Femur (tissue), 1 donor: ENCODE measurements around the gene YPEL3.

Experiments
- DNase-seq: peaks from one replicate; pipeline ENCODE4 v3.0.0-alpha.2; 2017

The YPEL3 gene

DNA sequence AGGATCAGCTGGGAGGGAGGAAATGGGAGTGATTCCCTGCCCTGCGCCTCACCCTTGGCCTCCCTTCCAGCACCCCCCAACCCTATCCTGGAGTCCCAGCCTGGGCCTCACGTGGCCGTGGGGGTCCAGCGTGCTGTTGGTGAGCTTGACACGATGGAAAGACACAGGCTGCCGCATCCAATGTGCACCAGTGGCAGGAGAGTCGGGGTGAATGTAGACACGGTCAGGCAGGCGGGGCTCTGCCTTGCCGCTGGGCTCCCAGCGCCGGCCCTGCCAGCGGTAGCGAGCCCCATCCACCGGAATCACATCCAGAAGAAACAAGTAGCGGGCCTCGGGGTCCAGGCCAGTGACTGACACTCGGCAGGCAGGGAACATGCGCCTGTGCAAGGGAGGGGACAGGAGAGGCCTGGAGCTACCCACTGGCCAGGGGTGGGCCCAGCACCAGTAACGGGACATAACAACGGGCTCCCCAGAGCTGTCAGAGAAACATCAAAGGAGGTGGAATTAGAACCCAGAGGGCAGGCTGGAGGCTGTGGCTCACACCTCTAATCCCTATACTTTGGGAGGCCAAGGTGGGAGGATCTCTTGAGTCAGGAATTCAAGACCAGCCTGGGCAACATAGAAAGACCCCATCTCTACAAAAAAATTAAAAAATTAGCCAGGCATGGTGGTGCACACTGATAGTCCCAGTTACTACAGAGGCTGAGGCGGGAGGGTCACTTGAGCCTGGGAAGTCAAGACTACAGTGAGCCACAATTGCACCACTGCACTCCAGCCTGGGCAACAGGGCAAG, 7.0 kb downstream of the YPEL3 start:
- DNase-seq: no peak

DNA sequence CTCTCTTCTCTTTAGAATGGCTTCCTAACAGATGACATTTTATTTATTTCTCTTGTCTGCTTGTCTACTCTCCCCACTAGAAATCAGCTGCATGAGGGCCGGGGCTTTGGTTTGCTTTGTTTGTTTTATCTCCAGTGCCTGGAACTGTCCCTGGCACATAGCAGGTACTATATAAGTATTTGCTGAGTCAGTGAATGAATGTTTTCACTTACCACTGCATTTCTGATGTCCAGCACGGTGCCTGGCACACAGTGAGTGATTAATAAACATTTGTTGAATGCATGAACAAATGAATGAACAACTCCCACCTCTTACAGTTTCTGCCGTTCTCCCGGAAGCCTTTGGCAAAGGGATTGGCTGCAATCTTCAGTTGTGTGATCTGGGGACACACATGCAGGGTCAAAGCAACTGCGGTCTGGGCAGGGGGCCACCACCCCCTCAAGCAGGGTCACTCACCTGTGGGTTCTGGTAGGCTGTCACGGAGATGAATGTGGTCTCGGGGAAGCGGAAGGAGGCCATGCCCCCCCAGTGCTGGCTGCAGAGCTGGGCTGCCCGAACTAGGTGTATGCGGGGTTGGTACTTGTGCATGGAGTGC, 7.7 kb downstream of the YPEL3 start:
- no peak for DNase-seq

DNA sequence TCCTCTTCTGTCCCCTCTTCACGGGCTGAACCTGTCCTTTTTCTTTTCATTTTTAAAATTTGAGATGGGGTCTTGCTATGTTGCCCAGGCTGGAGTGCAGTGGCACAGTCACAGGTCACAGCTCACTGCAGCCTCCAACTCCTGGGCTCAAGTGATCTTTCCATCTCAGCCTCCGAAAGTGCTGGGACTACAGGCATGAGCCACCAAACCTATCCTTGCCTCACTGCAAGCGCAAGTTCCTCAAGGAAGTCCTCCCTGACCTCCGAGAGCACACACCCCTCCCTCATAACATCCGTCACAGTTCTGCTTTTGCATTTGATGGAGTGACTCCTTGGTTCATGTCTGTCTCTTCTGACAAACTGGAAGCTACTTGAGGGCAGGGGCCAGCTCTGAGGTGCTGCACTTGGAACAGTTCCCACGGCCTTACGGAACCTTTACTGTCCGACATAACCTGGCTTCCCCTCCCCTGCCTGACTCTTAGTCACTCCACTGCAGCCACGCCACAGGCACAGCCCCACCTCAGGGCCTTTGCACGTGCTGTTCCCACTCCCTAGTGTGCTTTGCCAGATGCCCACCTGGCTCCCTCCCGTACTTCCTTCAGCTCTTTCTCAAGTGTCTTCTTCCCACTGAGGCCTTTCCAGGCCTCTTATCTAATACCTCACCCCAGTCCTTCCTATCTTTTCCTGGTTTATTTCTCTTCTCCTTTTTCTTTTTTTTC, 8.7 kb downstream of the YPEL3 start:
- DNase-seq: no peak

DNA sequence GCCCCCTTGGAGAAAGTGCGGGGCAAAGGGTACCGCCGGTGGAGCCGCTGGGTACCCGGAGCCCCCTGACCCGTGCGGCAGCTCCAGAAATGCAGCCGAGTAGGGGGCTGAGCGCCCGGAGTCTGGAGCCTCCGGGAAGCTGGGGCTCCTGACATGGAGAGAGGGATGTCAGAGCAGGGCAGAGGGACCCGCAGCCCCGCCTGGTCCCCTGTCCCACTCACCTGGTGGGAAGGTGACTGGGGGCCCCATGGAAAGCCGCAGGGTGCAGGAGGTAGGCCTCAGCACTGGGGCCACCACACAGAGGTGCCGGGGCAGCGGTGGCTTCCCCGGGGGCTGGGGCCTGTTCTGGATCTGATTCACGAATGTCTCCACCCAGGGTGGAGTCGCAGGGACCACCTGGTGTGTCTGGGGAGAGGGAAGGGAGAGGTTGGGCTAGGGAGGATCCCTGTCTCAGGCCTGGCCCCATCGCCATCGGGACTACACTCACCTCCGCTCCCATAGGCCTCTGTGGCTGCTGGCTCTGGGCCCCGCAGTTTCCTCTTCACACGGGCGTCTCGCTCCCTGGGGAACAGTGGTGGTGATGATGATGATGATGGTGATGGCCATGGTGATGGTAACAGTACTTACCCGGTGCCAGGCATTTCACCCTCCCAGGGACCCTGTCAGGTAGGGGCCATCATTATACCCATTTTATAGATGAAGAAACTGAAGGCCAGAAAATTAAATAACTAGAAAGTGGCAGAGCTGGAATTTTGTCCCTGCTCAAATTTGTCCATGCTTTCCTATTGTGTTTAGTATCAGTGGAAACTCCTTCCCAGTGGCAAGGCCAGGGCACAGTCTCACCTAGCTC, 9.5 kb downstream of the YPEL3 start:
- DNase-seq: no peak

DNA sequence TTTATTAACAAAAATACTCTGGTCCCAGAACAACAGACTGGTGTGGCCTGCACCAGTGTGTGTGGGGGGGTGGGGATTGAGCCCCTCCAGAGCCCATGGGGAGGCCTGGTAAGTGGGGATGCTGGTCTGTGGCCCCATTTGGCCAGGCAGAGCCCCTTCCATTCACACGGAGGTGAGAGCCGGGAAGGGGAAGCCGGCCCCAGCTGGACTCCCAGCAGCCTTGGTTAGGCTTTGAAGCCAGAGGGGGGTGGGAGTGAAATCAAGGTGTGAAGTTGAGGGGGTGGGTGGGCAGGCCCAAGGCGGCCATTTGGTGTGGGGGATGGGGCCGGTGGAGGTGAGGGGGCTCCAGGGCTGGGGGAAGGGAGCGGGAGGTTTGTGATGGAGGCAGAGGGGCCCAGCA, 10.2 kb downstream of the YPEL3 start:
- DNase-seq: no peak

DNA sequence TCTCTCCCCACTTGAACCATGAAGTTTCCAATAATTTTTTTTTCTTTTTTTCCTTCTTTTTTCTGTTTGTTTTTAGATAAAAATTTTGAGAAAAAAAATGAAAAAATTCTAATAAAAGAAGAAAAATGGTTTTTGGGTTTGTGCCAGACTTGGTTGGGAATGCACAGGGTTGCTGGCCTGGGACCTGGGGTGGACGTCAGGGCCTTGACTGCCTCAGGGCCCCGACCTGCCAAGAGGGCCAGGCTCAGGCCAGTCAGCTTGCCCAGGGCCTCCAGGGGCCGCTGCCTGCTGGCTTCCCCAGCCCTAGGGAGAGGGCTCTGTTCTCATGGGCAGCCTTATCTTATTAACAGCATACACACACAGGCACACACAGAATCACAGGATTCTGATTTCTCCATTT, 10.8 kb downstream of the YPEL3 start:
- no peak for DNase-seq

DNA sequence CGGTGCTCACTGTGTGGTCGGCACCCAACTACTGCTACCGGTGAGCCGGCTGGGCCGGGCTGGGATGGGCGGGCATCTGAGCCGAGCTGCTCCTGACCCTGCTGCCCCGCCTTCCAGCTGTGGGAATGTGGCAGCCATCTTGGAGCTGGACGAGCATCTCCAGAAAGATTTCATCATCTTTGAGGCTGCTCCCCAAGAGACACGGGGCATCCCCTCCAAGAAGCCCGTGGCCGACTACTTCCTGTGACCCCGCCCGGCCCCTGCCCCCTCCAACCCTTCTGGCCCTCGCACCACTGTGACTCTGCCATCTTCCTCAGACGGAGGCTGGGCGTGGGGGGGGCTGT, 11.2 kb downstream of the YPEL3 start:
- DNase-seq: no peak

DNA sequence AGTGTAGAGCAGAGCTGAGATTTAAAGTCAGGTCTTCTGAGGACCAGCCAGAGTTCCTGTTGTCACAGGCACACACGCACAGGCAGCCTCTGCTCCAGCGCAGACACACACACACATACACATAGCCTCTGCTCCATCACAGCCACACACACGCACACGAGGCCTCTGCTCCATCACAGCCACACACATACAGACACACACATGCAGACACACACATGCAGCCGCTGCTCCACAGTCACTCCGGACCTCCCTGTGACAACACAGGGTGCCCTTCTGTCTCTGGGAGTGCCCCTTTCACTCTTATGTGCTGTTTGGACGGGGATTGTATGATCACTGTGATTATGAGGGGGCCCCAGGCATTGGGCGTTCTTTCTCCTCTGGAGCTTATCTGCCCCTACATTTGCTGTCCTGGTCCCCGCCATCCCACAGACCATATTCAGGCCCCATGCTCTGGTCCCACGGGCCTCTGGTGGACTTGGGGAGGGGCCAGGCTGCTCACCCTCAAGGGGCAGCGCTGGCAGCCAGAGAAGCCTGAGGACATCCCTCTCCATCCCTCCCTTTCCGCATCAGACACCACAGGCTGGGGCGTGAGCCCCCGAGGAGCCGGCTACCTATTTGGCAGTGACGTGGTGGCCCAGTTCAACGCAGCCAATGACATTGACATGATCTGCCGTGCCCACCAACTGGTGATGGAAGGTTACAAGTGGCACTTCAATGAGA, 11.8 kb downstream of the YPEL3 start:
- no peak for DNase-seq

DNA sequence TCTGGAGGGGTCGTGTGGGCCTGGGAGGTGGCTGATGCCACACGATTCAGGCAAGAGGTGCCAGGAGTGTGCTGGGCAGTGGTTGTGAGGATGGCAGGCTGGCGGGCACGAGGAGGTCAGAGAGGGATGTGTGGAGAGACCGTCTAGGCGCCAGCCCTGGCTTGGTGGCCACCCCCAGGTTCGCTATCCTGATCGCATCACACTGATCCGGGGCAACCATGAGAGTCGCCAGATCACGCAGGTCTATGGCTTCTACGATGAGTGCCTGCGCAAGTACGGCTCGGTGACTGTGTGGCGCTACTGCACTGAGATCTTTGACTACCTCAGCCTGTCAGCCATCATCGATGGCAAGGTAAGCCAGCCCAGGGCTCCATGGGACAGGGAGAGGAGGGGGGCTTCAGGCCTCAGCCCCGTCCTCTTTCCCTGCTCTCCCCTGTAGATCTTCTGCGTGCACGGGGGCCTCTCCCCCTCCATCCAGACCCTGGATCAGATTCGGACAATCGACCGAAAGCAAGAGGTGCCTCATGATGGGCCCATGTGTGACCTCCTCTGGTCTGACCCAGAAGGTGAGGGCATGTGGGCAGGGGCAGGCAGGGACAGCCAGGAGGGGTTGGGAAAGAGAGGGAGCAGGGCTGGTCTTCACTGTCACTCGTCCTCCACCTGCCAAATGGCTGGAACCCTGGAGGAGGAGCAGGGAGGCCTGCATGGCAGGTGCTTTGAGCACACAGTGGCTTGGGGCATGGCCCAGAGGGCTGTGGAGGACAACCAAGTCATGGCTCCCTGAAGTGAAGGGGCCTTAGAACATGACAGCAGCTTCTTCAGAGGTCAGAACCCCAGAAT, 12.6 kb downstream of the YPEL3 start:
- no peak for DNase-seq

DNA sequence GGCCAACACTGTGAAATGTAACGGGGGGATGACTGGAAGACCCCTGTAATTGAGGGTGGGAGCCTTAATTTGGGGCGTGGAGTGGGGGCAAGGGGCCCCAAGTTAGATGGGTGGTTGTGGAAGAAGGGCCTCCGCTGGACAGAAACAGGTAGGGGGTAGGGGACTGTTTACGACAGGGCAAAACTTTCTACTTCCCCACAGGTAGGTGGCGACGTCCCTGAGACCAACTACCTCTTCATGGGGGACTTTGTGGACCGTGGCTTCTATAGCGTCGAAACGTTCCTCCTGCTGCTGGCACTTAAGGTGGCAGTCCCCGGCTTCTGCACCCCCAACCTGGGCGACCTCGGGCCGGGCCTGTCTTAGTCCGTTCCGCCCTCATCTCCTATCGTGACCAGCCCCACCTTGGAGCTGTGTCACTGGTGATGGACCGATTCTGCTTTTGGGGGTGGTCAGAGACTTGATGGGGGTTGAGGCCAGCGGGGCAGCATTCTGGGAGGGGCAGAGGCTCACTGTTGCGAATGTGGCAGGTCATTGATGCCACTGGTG, 13.4 kb downstream of the YPEL3 start:
- DNase-seq: no peak

DNA sequence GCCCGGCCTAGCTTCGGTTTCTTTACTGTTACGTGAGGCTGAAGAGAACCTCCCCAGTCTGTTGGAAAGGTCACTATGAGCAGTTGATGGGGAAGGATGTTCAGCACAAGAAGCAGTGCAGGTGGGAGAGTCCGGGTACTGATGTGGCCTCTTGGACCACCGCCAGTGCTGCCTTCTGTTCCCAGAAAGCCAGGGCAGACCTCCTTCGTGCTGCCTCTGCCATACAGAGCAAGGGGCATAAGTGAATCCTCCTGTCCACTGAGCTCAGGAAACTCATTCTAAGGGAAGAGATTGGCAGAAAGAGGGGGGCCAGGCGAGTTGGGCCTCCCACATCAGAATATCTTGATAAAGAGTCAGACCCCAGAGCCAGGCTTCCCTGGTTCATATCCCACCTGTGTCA, 16.5 kb downstream of the YPEL3 start:
- no peak for DNase-seq

DNA sequence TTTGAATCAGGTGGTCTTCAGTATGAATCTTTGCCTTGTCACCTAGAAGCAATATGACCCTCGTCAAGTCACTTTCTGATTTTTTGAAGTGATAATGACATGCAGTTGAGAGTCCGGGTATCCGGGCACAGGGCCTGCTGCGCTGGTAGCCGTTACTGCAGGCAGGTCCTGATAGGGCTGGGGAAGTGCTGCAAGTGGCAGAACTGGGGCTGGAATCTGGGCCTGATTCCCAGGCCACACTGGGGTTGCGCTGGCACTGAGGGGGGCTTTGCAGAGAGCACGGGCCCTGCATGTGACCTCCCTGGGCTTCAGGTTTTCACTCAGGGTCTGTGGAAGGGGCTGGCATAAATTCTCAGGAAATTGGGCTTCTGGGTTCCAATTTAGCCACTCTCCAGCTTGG, 17.3 kb downstream of the YPEL3 start:
- DNase-seq: no peak

DNA sequence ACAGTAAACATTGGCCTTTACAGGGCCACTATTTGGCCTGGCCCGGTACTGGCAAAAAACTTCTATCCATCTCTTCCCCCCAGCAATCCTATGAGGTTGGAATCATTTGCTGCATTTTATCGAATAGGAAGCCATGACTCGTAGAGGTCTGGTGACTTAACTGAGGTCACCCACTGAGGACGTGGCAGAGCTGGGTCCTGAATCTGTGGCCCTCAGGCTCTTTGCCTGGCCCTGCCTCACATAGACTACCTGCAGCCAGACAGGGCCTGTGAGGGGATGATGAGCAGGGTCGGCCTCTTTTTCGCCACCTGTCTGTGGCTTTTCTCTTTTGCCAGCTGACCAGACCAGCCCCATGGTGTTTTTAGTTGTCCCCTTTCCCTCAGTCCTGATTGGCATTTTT, 18.4 kb downstream of the YPEL3 start:
- no peak for DNase-seq

DNA sequence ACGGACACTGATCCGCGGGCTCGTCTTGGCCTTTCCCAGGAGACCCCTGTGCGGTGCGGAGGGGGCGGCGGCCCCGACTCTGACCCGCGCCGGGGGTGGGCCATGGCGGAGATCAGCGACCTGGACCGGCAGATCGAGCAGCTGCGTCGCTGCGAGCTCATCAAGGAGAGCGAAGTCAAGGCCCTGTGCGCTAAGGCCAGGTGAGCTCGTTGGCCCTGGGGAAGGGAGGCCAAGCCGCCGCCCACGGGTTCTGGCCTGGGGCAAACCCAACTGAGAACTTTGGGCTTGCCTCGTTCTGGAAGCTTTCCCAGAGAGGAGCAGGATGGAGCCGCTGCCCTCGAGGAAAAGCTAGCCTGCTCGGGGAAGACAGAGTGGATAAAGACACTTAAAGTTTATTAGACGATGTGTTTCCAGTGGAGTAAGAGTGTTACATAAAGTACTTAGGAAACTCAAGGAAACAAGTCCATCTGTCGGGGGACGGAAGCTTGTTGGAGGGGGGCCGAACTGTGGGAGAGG, 19.7 kb downstream of the YPEL3 start:
- no peak for DNase-seq

DNA sequence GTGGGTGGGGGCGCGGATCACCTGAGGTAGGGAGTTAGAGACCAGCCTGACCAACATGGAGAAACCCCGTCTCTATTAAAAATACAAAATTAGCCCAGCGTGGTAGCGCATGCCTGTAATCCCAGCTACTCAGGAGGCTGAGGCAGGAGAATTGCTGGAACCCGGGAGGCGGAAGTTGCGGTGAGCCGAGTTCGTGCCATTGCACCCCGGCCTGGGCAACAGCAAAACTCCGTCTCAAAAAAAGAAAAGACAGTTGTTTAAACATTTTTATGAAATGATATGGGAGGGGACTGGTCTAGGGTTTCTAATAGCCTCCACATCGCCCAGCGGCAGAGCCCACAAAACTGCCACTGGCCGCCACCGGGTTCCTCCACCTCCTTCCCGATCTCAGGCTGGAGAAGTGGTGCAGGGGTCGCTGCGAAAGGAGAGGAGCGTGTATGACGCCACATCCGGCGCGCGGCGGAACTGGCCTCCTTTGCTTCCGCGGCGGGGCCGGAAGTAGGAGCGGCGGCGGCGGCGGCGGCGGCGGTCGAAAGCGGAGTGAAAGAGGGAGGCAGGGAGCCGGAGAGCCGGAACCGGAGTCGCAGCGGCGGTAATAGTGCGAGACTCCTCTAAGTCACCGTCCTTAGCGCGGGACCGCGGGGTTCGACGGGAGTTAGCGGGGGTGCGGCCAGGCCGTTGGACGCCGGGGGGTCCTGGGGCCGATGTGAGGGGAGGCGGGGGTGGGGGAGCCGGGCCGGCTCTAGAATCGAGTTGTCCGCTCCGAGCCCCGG, 20.3 kb downstream of the YPEL3 start, which contains the start of gene PPP4C:
PPP4C (plus strand) TSS at position 492 of the 773 bp plus-strand sequence. CDS start 384 bp downstream, outside the sequence.
- peak; percentile 95 for DNase-seq

DNA sequence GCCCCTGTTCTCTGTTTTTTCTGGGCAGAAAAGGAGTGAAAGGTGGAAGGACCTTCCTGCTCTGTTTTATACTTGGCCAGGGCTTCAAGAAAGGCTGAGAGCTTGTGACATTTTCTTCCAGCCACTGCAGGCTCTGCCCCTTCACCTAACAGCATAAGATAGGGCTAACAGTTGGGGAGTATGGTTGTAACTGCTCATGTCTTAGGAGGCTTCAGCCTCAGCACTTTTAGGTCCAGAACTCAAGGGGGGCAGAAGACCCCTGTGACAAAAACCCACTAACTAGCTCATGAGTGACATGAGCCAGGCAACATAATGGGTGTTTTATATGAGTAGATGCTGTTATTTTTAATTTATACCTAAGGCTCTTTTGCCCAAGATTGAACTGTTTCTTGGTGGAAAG, 25.5 kb downstream of the YPEL3 start:
- no peak for DNase-seq

DNA sequence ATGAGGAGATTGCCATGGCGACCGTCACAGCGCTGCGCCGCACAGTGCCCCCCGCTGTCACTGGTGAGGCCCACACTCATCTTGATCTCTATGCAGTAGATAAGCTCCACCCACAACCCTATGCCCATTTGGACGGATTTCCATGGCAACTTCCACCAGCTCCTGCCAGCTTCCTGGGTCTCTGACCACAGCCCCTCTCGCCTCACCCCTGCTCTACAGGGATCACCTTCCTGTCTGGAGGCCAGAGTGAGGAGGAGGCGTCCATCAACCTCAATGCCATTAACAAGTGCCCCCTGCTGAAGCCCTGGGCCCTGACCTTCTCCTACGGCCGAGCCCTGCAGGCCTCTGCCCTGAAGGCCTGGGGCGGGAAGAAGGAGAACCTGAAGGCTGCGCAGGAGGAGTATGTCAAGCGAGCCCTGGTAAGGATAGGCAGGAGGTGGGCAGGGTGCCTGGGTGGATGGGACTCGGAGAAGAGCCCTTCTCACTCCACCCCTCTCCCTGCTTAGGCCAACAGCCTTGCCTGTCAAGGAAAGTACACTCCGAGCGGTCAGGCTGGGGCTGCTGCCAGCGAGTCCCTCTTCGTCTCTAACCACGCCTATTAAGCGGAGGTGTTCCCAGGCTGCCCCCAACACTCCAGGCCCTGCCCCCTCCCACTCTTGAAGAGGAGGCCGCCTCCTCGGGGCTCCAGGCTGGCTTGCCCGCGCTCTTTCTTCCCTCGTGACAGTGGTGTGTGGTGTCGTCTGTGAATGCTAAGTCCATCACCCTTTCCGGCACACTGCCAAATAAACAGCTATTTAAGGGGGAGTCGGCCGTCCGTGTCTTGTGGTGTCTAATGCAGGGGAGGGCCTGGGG, 26.2 kb downstream of the YPEL3 start:
- DNase-seq: no peak

DNA sequence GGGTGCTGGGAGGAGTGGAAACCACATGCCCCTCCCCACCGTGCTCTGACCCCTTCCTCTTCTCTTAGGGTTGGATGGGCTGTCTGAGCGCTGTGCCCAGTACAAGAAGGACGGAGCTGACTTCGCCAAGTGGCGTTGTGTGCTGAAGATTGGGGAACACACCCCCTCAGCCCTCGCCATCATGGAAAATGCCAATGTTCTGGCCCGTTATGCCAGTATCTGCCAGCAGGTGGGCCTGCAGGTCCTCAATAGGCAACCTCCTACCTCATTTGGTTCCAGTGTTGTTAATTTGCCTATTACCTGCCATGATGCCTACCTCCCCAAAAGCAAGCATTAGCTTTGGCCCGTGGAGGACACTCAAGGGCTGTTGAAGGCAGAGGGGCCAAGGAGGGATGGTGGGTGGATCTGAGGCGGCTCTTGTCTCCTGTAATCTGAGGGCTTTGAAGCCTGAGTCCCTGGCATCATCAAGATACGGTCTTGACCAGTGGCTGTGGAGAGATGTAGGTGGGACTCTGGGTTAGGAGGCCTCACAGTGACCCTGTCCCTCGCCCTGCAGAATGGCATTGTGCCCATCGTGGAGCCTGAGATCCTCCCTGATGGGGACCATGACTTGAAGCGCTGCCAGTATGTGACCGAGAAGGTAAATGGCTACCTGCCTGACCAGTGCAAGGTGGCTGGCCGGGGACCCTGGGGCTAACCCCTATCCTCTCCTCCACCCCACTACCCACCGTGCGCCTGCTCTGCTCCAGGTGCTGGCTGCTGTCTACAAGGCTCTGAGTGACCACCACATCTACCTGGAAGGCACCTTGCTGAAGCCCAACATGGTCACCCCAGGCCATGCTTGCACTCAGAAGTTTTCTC, 27.0 kb downstream of the YPEL3 start:
- no peak for DNase-seq
